ENCODE results near the gene RFFL.

DNA sequence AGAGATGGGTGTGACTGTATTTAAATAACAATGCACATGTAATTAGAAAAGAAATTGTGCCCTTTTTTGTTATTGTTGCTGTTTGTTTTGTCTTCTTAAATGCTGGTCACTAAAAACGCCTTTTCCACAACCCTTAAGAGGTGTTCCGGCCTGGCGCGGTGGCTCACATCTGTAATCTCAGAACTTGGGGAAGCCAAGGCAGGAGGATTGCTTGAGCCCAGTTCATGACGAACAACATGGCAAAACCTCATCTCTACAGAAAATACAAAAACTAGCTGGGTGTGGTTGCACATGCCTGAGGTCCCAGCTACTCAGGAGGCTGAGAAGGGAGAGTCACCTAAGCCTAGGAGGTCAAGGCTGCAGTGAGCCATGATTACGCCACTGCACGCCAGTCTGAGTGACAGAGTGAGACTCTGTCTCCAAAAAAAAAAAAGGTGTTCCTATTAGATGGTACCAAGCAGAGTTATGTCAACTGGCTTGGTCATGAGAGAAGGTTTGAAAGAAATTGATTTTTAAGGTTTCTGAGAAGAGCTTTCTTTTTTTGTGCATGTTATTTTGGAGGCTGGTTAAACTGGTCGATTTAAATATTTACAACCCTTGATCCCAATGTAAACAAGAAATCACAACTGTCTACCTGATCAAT lies 23.5 kb upstream of the RFFL start:
- TF ChIP-seq EZH2 (IDR thresholded peaks at IDR 0.05; ENCODE audit: insufficient read depth, poor library complexity, severe bottlenecking) (no peak), EZH2phosphoT487 (IDR thresholded peaks at IDR 0.05; ENCODE audit: insufficient read depth, low read depth) (no peak)
